GM13976 (cell line): ENCODE results near the gene GLTPD2.

Experiments
- DNase-seq: peaks from one replicate; pipeline ENCODE4 v3.0.0; 2012; ENCODE audit warnings: low spot score
- in situ Hi-C: fragments of 300-500 bp; cut with MboI; formaldehyde crosslinking; loops from one replicate; pipeline ENCODE4 v1.12.0; 2022; ENCODE audit warnings: low sequenced_read_pairs, mixed read lengths, inconsistent platforms; ENCODE audit not compliant: unreplicated experiment
- TF ChIP-seq, protein P1 (sequence below): IDR thresholded peaks from 2 replicates; pipeline ENCODE4 v1.5.1; 2012; ENCODE audit warnings: borderline replicate concordance, mild to moderate bottlenecking; ENCODE audit not compliant: insufficient read depth; ENCODE audit errors: extremely low read depth, missing control alignments, control extremely low read depth

The GLTPD2 gene

DNA sequence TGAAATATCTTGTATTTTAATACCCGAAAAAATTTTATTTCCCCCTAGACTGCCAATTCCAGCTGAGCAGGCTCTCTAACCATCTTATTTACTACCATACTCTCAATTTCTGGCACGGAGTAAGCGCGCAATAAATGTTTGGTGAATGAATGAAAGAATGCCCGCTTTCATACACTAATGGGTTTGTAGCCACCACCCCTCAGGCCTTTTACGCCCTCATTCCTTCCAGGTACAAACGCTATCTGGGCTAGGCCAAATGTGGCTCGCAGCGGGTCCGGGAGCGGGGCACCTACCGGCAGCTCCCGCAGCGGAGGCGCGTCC, 17.7 kb downstream of the GLTPD2 start:
- TF ChIP-seq, protein P1, sequence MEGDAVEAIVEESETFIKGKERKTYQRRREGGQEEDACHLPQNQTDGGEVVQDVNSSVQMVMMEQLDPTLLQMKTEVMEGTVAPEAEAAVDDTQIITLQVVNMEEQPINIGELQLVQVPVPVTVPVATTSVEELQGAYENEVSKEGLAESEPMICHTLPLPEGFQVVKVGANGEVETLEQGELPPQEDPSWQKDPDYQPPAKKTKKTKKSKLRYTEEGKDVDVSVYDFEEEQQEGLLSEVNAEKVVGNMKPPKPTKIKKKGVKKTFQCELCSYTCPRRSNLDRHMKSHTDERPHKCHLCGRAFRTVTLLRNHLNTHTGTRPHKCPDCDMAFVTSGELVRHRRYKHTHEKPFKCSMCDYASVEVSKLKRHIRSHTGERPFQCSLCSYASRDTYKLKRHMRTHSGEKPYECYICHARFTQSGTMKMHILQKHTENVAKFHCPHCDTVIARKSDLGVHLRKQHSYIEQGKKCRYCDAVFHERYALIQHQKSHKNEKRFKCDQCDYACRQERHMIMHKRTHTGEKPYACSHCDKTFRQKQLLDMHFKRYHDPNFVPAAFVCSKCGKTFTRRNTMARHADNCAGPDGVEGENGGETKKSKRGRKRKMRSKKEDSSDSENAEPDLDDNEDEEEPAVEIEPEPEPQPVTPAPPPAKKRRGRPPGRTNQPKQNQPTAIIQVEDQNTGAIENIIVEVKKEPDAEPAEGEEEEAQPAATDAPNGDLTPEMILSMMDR, result no peak
- in situ Hi-C loops, result no loop called here
- no peak for DNase-seq

DNA sequence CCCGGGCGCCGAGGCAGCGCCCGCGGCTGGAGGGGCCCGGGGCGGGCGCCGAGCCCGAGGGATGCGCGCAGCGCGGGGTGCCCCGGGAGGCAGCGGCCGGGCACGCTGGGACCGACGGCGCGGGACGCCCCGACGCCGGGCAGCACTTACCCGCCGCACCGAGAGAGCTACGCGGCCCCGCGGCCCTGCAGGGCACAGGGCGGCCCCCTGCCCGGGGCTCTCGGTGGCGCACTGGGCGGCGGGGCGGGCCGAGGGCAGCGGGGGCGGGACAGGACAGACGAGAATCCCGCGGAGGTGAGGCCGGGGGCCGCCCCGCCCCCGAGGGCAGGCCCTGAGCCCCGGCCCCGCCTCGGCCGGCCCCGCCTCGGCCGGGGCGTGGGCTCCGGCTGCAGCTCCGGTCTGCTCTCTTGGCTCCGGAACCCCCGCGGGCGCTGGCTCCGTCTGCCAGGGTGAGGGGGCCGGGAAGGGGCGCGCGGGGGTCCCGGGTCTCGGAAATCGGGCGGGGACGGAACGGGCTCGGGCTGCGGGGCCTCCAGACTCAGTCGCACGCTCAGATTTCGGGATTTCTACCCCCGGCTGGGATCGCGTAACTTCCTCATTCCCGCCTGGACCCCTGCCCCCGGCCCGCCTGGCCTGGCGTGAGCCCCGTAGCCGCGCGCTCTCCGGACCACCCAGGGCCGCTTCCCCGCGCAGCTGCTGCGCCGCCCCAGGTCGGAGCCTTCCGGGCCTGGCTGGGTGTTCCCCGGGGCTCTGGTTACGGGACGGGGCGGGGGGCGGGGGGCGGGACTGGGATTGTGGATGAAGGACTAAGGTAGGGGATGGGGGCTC, 18.2 kb downstream of the GLTPD2 start, which contains the start of gene PLD2:
PLD2 (plus strand) TSS at position 376 of the 828 bp plus-strand sequence. CDS start 621 bp downstream, outside the sequence.
- in situ Hi-C loops, result no loop called here
- peak; percentile 100 for DNase-seq
- TF ChIP-seq, protein P1, result no peak

DNA sequence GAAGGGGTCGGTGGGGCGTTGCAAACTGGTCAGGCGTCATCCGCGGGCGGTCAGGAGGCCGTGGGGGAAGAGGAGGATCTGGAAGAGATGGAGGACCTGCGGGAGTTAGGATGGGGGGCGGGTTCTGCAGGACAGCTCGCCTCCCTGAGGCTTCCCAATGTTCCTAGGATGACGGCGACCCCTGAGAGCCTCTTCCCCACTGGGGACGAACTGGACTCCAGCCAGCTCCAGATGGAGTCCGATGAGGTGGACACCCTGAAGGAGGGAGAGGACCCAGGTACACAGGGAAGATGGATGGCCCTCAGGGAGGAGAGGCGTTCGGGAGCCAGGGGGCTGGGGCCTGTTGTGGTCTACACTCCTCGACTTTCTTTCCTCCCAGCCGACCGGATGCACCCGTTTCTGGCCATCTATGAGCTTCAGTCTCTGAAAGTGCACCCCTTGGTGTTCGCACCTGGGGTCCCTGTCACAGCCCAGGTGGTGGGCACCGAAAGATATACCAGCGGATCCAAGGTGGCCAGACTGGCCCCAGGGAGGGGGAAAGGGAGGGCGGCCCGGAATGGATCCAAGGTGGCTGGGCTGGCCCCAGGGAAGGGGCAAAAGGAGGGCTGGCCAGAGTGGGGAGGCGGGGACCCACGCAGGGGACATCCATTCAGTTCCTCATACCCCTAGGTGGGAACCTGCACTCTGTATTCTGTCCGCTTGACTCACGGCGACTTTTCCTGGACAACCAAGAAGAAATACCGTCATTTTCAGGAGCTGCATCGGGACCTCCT, 19.0 kb downstream of the GLTPD2 start:
- DNase-seq, result peak; percentile 52
- in situ Hi-C loops, result no loop called here
- TF ChIP-seq, protein P1, result no peak

DNA sequence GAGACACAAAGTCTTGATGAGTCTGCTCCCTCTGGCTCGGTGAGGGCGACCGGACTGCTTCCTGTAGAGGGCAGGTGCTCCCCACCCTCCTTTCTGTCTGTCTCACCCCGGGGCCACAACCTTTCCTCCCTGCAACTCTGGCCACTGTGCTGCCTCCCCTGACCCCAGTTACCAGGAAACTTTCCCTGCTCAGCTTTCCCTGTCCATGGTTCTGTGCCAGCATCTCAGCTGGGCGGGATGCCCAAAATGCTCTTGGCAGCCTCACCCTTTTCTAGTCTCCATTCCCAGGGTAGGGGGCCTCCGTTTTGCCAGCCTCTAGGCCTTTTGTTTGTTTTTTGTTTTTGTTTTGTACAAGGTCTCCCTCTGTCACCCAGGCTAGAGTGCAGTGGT, 19.6 kb downstream of the GLTPD2 start:
- in situ Hi-C loops, result no loop called here
- TF ChIP-seq, protein P1, result no peak
- no peak for DNase-seq

DNA sequence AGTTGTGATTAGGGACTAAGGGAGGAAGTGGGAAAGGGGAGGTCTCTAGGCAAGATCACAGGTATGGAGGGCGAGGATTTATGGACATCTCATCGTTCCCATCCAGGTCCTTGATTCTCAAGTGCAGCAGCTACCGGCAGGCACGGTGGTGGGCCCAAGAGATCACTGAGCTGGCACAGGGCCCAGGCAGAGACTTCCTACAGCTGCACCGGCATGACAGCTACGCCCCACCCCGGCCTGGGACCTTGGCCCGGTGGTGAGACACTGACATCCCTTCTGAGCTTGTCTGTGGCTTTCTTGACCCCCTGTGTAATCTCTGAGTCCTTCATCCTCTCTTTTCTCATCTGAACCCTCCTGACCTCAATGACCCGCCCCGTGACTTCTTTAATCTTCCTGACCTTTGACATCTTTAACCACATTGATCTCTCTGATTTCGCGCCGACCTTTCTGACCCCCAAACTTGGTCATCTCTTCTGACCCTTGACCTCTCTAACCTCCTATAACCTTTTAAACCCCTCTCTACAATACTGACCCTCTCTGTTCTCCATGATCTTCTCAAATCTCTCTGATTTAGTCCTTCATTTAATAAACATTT, 22.0 kb downstream of the GLTPD2 start:
- TF ChIP-seq, protein P1, result no peak
- peak; percentile 12 for DNase-seq
- in situ Hi-C loops, result no loop called here

DNA sequence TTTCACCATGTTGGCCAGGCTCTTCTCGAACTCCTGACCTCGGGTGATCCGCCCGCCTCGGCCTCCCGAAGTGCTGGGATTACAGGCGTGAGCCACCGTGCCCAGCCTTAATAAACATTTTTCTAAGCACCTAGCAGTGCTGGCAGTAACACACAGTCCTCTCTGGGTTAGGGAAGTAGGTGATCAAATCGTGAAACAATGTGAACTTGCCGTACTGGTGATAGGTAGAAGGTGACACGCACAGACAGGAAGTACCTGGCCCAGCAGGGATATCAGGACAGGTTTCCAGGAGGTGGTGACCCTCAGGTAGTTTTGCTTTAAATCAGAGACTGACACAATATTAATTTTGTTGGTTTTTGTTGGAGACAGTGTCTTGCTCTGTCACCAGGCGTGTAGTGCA, 22.7 kb downstream of the GLTPD2 start:
- TF ChIP-seq, protein P1, result no peak
- DNase-seq, result no peak
- in situ Hi-C loops, result no loop called here
